Bronchial epithelial cell (primary cell): ENCODE data around the gene ZNF32. TPM values are rescaled to one million over a fixed set of nuclear protein-coding genes. Genes with fewer than 3 reads are reported as not detected.
"Not testable (repeated sequence)": the region's sequence is repeated elsewhere in the genome, so short reads cannot be mapped to it uniquely, and the experiment has no call there.

Source experiments
- DNase-seq: peaks from one replicate; pipeline ENCODE4 v3.0.0-alpha.2; 2010; ENCODE audit warnings: low read depth
- FAIRE-seq: peaks from 2 replicates; lab custom pipeline; 2011; peaks lifted over from hg19 to GRCh38; lab: Jason Lieb, UNC
- H3K27me3 ChIP-seq: 2 replicates; pipeline ENCODE4 v1.5.1; 2011; ENCODE audit warnings: low read length; ENCODE audit not compliant: control insufficient read depth, insufficient read depth
- H3K36me3 ChIP-seq: 2 replicates; pipeline ENCODE4 v1.5.1; 2011; ENCODE audit warnings: low read length; ENCODE audit not compliant: control insufficient read depth, insufficient read depth
- H3K4me3 ChIP-seq: 2 replicates; pipeline ENCODE4 v1.5.1; 2011; ENCODE audit warnings: mild to moderate bottlenecking, low read depth, low read length, control low read depth
- total RNA-seq: library from RNA; depleted of rRNA; stranded (reverse); fragments of >200 nt; gene quantifications from 2 replicates; pipeline ENCODE4 v1.2.1, GENCODE V29; 2014
- TF ChIP-seq, protein P1 (sequence below): IDR thresholded peaks from 2 replicates; pipeline ENCODE4 v1.5.1; 2011; ENCODE audit warnings: mild to moderate bottlenecking, moderate library complexity, low read length, control low read depth, inconsistent platforms; ENCODE audit not compliant: insufficient read depth, severe bottlenecking

Gene ZNF32
- total RNA-seq, 1 donor from 2014 or later: 20.5 TPM

DNA sequence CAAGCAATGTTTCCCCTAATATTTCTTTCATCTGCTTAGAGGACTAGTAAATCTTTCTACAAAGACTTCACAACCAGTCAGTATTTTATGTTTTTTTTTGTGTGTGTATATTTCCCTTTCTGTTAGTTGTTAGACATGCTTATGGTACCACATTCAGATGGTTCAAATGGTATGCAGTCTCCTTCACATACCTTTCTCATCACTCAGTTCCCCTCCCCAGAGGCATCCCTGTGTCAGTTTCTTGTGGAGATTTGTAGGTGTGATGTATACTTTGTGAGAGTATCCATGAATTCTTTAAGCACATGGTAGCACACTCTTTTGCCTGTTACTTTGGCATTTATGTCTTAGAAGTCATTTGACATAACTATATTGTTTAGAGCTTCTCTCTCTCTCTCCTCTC is 38.0 kb downstream of the ZNF32 start:
- Histone ChIP-seq H3K27me3 (no peaks in the 10 kb centered on the region), H3K4me3 (no peak overlapping the region), H3K36me3 (peaks cover 4% of the 10 kb centered on the region)
- TF ChIP-seq, protein P1, sequence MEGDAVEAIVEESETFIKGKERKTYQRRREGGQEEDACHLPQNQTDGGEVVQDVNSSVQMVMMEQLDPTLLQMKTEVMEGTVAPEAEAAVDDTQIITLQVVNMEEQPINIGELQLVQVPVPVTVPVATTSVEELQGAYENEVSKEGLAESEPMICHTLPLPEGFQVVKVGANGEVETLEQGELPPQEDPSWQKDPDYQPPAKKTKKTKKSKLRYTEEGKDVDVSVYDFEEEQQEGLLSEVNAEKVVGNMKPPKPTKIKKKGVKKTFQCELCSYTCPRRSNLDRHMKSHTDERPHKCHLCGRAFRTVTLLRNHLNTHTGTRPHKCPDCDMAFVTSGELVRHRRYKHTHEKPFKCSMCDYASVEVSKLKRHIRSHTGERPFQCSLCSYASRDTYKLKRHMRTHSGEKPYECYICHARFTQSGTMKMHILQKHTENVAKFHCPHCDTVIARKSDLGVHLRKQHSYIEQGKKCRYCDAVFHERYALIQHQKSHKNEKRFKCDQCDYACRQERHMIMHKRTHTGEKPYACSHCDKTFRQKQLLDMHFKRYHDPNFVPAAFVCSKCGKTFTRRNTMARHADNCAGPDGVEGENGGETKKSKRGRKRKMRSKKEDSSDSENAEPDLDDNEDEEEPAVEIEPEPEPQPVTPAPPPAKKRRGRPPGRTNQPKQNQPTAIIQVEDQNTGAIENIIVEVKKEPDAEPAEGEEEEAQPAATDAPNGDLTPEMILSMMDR: no peak
- DNase-seq (peak; percentile 32), FAIRE-seq (no peak)

DNA sequence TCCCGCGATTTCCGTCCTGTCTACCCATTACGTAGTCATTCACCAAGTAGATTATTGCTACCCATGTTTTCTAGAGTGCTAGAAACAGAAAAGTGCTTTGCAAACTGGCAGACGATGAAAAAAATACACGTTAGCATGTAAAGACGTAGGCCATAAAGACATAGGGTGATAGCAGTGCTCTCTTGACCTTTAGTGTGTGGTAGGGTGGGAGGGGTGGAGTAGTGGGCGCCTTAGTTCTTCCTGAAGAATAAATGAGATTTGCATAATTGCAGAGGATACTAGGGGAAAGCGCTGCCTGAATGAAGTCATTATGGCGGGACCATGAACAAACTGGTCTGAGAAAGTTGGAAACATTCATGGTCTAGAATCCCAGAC is 41.5 kb downstream of the ZNF32 start:
- TF ChIP-seq, protein P1: no peak
- peak overlapping the region; percentile 88 for H3K4me3 ChIP-seq
- no peak for FAIRE-seq

GRCh38 chr10:43606323-43607198 is 42.1 kb downstream of the ZNF32 start, which contains the start of gene ZNF485:
TSS of gene ZNF485 (plus strand) at chr10:43606438. CDS start at chr10:43607051, 613 bp downstream.
- peak within 1 kb of the TSS; percentile 88 for H3K4me3 ChIP-seq
- FAIRE-seq (no peak), DNase-seq (peak; percentile 18)
- no peaks in the 10 kb centered on the region for H3K27me3 ChIP-seq
- TF ChIP-seq, protein P1: no peak
- H3K36me3 ChIP-seq: peaks cover 2% of the 10 kb centered on the region

More for the DNA sequence above, 41.5 kb downstream of the ZNF32 start:
- DNase-seq: no peak
- Histone ChIP-seq H3K27me3 (no peaks in the 10 kb centered on the region), H3K36me3 (peaks cover 2% of the 10 kb centered on the region)

GRCh38 chr10:43605850-43606322 is 42.8 kb downstream of the ZNF32 start:
- TF ChIP-seq, protein P1: no peak
- peaks cover 2% of the 10 kb centered on the region for H3K36me3 ChIP-seq
- no peak for DNase-seq
- peak overlapping the region; percentile 88 for H3K4me3 ChIP-seq
- peak; percentile 18 for FAIRE-seq
- no peaks in the 10 kb centered on the region for H3K27me3 ChIP-seq

DNA sequence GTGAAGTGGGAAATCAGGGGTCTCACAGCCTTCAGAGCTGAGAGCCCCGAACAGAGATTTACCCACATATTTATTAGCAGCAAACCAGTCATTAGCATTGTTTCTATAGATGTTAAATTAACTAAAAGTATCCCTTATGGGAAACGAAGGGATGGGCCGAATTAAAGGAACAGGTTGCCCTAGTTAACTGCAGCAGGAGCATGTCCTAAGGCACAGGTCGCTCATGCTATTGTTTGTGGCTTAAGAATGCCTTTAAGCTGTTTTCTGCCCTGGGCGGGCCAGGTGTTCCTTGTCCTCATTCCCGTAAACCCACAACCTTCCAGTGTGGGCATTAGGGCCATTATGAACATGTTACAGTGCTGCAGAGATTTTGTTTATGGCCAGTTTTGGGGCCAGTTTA is 47.1 kb downstream of the ZNF32 start:
- H3K27me3 ChIP-seq, H3K36me3 ChIP-seq, H3K4me3 ChIP-seq, FAIRE-seq, DNase-seq: not testable (repeated sequence)

GRCh38 chr10:43599333-43599732 is 49.3 kb downstream of the ZNF32 start:
- no peak for DNase-seq
- Histone ChIP-seq H3K4me3 (no peak overlapping the region), H3K36me3 (no peaks in the 10 kb centered on the region), H3K27me3 (no peaks in the 10 kb centered on the region)
- TF ChIP-seq, protein P1: no peak
- FAIRE-seq: no peak
